LNCAP (cell line): ENCODE measurements around the gene IPO13.

Source experiments
- CTCF ChIP-seq: fragments of 450-650 bp; IDR thresholded peaks from 2 replicates; pipeline ENCODE4 v1.5.1; 2017; ENCODE audit warnings: mild to moderate bottlenecking

The IPO13 gene

GRCh38 chr1:43973981-43974442 is 27.3 kb downstream of the IPO13 start:
- no peak for TF ChIP-seq CTCF

GRCh38 chr1:43974443-43975248 is 27.9 kb downstream of the IPO13 start, which contains the start of gene ATP6V0B:
Gene ATP6V0B, plus strand, starts transcription at chr1:43974960. Its CDS starts 81 bp downstream, at chr1:43975041.
- no peak for TF ChIP-seq CTCF

GRCh38 chr1:43975249-43975961 is 28.7 kb downstream of the IPO13 start:
- no peak for TF ChIP-seq CTCF

- TF ChIP-seq CTCF = no peak
Measured at GRCh38 chr1:43976045-43976444, 29.3 kb downstream of the IPO13 start.

- no peak for TF ChIP-seq CTCF
Measured at GRCh38 chr1:43976890-43977289, 30.1 kb downstream of the IPO13 start.

GRCh38 chr1:43977376-43978263 is 30.9 kb downstream of the IPO13 start:
- TF ChIP-seq CTCF = no peak

- no peak for TF ChIP-seq CTCF
Measured at GRCh38 chr1:43978264-43978550, 31.5 kb downstream of the IPO13 start.
